MM.1S (cell line): Measurements from ENCODE around the gene AADACL4.

Experiments
- DNase-seq: peaks from one replicate; pipeline ENCODE4 v3.0.0-alpha.2; 2015
- H2AFZ ChIP-seq: fragments of 300-600 bp; sonication (generic); 2 replicates; pipeline ENCODE4 v1.6.0; 2016; ENCODE audit warnings: antibody characterized with exemption, low read length
- H3F3A ChIP-seq: fragments of 300-600 bp; sonication (generic); 2 replicates; pipeline ENCODE4 v1.6.1; 2016; ENCODE audit warnings: mild to moderate bottlenecking, antibody characterized with exemption, low read length, moderate library complexity, mixed read lengths; ENCODE audit not compliant: insufficient read depth
- H3K27ac ChIP-seq: fragments of 300-600 bp; sonication (generic); 2 replicates; pipeline ENCODE4 v1.5.1; 2016; ENCODE audit warnings: mild to moderate bottlenecking, low read length
- H3K27me3 ChIP-seq: fragments of 300-600 bp; sonication (generic); replicated peaks from 2 replicates; pipeline ENCODE4 v1.6.0; 2016; ENCODE audit warnings: low read length; ENCODE audit not compliant: insufficient read depth
- H3K36me3 ChIP-seq: fragments of 300-600 bp; sonication (generic); replicated peaks from 2 replicates; pipeline ENCODE4 v1.6.1; 2016; ENCODE audit warnings: mild to moderate bottlenecking, low read length, mixed read lengths; ENCODE audit not compliant: insufficient read depth
- H3K4me1 ChIP-seq: fragments of 300-600 bp; sonication (generic); 2 replicates; pipeline ENCODE4 v1.6.1; 2016; ENCODE audit warnings: low read length, mixed read lengths
- H3K4me2 ChIP-seq: fragments of 300-600 bp; sonication (generic); 2 replicates; pipeline ENCODE4 v1.6.0; 2016; ENCODE audit warnings: low read depth, low read length
- H3K4me3 ChIP-seq: fragments of 300-600 bp; sonication (generic); 2 replicates; pipeline ENCODE4 v1.5.1; 2016; ENCODE audit warnings: low read length, mixed read lengths
- H3K79me2 ChIP-seq: fragments of 300-600 bp; sonication (generic); 2 replicates; pipeline ENCODE4 v1.6.1; 2016; ENCODE audit warnings: mixed run types, low read length, mixed read lengths
- H3K9ac ChIP-seq: fragments of 300-600 bp; sonication (generic); 2 replicates; pipeline ENCODE4 v1.6.1; 2016; ENCODE audit warnings: low read length, mixed read lengths
- H3K9me2 ChIP-seq: fragments of 300-600 bp; sonication (generic); replicated peaks from 2 replicates; pipeline ENCODE4 v1.6.1; 2016; ENCODE audit warnings: mild to moderate bottlenecking, low read length, mixed read lengths; ENCODE audit not compliant: insufficient read depth
- H3K9me3 ChIP-seq: fragments of 300-600 bp; sonication (generic); replicated peaks from 2 replicates; pipeline ENCODE4 v1.6.1; 2016; ENCODE audit warnings: mild to moderate bottlenecking, low read length, mixed read lengths; ENCODE audit not compliant: insufficient read depth
- H4K20me1 ChIP-seq: fragments of 300-600 bp; sonication (generic); 2 replicates; pipeline ENCODE4 v1.6.1; 2016; ENCODE audit warnings: mild to moderate bottlenecking, low read length, moderate library complexity, mixed read lengths; ENCODE audit not compliant: insufficient read depth
- CTCF ChIP-seq: fragments of 300-600 bp; sonication (generic); IDR thresholded peaks from 2 replicates; pipeline ENCODE4 v1.5.1; 2016; ENCODE audit warnings: antibody characterized with exemption, low read length, mixed read lengths
- EZH2 ChIP-seq: fragments of 300-600 bp; sonication (generic); optimal IDR thresholded peaks from 2 replicates; pipeline ENCODE3; 2017; ENCODE audit warnings: low read depth, mild to moderate bottlenecking, antibody characterized with exemption, low read length, mixed read lengths
- EZH2phosphoT487 ChIP-seq: fragments of 300-600 bp; sonication (generic); IDR thresholded peaks from 2 replicates; pipeline ENCODE4 v1.6.1; 2018; ENCODE audit warnings: antibody characterized with exemption, low read length

AADACL4 gene

DNA sequence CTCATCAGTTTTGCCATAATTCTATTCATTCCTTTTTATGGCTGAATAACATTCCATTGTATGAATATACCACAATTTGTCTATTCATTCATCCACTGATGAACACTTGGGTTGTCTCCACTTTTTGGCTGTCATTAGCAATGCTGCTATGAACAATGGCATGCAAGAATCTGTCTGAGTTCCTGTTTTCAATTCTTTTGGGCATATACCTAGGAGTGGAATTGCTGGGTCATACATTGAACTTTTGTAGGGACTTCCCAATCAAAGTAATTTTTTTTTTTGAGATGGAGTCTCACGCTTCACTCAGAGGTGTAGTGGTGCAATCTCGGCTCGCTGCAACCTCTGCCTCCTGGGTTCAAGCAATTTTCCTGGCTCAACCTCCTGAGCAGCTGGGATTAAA is 34.9 kb downstream of the AADACL4 start:
- H3K9me2 ChIP-seq, result no peaks in the 10 kb centered on the region
- no peaks in the 10 kb centered on the region for H3K79me2 ChIP-seq
- H4K20me1 ChIP-seq, result no peaks in the 10 kb centered on the region
- no peak overlapping the region for H2AFZ ChIP-seq
- H3K4me3 ChIP-seq, result no peak overlapping the region
- H3K27me3 ChIP-seq, result no peaks in the 10 kb centered on the region
- H3K4me2 ChIP-seq, result no peak overlapping the region
- H3K27ac ChIP-seq, result no peak overlapping the region
- DNase-seq, result no peak
- H3K36me3 ChIP-seq, result no peaks in the 10 kb centered on the region
- no peaks in the 10 kb centered on the region for H3K9me3 ChIP-seq
- H3F3A ChIP-seq, result no peaks in the 10 kb centered on the region
- H3K9ac ChIP-seq, result no peak overlapping the region
- no peaks in the 10 kb centered on the region for H3K4me1 ChIP-seq
- TF ChIP-seq EZH2 (no peak), EZH2phosphoT487 (no peak)

DNA sequence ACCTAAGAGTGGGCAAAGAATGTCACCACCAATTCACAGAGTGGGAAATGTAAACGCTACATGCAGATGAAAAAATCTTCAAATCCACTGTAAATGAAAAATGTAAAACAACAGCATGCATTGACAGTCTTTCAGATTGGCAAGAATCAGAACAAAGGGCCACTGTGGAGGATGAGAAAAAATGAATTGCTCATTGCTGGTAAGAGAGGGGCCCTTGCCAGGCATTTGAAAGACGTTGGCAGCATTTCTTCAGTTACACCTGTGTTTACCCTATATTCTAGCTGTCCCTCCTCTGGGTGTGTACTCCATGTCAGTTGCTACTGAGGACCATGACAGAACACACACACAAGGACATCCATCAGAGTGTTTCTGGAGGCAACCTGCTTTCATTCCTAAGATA is 46.3 kb downstream of the AADACL4 start:
- Histone ChIP-seq H3K9ac (no peak overlapping the region), H3K79me2 (no peaks in the 10 kb centered on the region), H3K27me3 (peaks cover 6% of the 10 kb centered on the region; the same call in 1 of the 2 replicates), H3K4me3 (no peak overlapping the region), H3F3A (no peaks in the 10 kb centered on the region), H4K20me1 (no peaks in the 10 kb centered on the region), H2AFZ (no peak overlapping the region), H3K4me2 (no peak overlapping the region), H3K36me3 (no peaks in the 10 kb centered on the region), H3K9me2 (no peaks in the 10 kb centered on the region), H3K27ac (no peak overlapping the region), H3K4me1 (no peaks in the 10 kb centered on the region), H3K9me3 (no peaks in the 10 kb centered on the region)
- TF ChIP-seq EZH2phosphoT487, result no peak
- no peak for TF ChIP-seq EZH2
- TF ChIP-seq CTCF, result no peak
- no peak for DNase-seq

GRCh38 chr1:12692967-12693782 is 49.3 kb downstream of the AADACL4 start:
- DNase-seq, result no peak
- H4K20me1 ChIP-seq, result no peaks in the 10 kb centered on the region
- no peak overlapping the region for H3K4me2 ChIP-seq
- no peak overlapping the region for H2AFZ ChIP-seq
- no peaks in the 10 kb centered on the region for H3K36me3 ChIP-seq
- H3K79me2 ChIP-seq, result no peaks in the 10 kb centered on the region
- H3F3A ChIP-seq, result no peaks in the 10 kb centered on the region
- H3K27me3 ChIP-seq, result peaks cover 6% of the 10 kb centered on the region; the same call in 1 of the 2 replicates
- no peaks in the 10 kb centered on the region for H3K4me1 ChIP-seq
- no peak overlapping the region for H3K9ac ChIP-seq
- no peak overlapping the region for H3K27ac ChIP-seq
- no peaks in the 10 kb centered on the region for H3K9me3 ChIP-seq
- no peak for TF ChIP-seq EZH2phosphoT487
- no peak for TF ChIP-seq CTCF
- TF ChIP-seq EZH2, result no peak
- no peak overlapping the region for H3K4me3 ChIP-seq
- no peaks in the 10 kb centered on the region for H3K9me2 ChIP-seq

DNA sequence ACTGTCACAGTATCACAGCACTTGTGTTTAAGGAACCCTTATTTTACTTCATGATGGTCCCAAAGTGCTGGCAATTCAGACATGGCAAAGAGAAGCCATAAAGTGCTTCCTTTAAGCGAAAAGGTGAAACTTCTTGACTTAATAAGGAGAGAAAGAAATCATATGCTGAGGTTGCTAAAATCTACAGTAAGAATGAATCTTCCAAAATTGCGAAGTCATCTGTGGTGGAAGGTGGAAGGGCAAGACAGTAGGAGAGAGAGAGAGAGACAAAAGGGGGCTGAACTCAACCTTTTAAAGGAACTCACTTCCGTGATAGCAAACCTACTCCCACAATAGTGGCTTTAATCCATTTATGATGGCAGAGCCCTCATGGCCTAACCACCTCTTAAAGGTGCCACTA is 52.8 kb downstream of the AADACL4 start:
- no peaks in the 10 kb centered on the region for H3K9me2 ChIP-seq
- no peak overlapping the region for H3K4me3 ChIP-seq
- H3K4me1 ChIP-seq, result no peaks in the 10 kb centered on the region
- H4K20me1 ChIP-seq, result no peaks in the 10 kb centered on the region
- no peaks in the 10 kb centered on the region for H3K79me2 ChIP-seq
- no peak overlapping the region for H3K9ac ChIP-seq
- no peak for DNase-seq
- peaks cover 6% of the 10 kb centered on the region; the same call in 1 of the 2 replicates for H3K27me3 ChIP-seq
- no peaks in the 10 kb centered on the region for H3K9me3 ChIP-seq
- no peak overlapping the region for H3K4me2 ChIP-seq
- H3K27ac ChIP-seq, result no peak overlapping the region
- no peaks in the 10 kb centered on the region for H3K36me3 ChIP-seq
- no peaks in the 10 kb centered on the region for H3F3A ChIP-seq
- no peak overlapping the region for H2AFZ ChIP-seq
- TF ChIP-seq EZH2phosphoT487 (no peak), EZH2 (no peak), CTCF (no peak)
